PC-3 (cell line): ENCODE data around the gene PPP1R15A. TPM values are rescaled to one million over a fixed set of nuclear protein-coding genes. Genes with fewer than 3 reads are reported as not detected.

ENCODE experiments used
- ATAC-seq: fragments of 200-7000 bp; cut with Tn5 transposase; 2 replicates; pipeline ENCODE4 v1.9.1; 2020; ENCODE audit warnings: mild to moderate bottlenecking, moderate library complexity
- BruUV-seq: library from RNA; stranded (reverse); fragments of 400-500 nt; replicated peaks from 2 replicates; lab custom pipeline; 2021; lab: Mats Ljungman, UMichigan
- CTCF ChIA-PET: fragments of 300-600 bp; sonication (Branson Sonifier 250); formaldehyde crosslinking; loops from one replicate; lab custom pipeline; 2022; ENCODE audit warnings: antibody characterized with exemption; lab: Charles Lee
- POLR2A ChIA-PET: fragments of 300-600 bp; sonication (Branson Sonifier 250); formaldehyde crosslinking; loops from one replicate; lab custom pipeline; 2022; ENCODE audit warnings: antibody characterized with exemption; ENCODE audit not compliant: unreplicated experiment; lab: Charles Lee
- DNase-seq: peaks from one replicate; pipeline ENCODE4 v3.0.0-alpha.2; 2015
- H2AFZ ChIP-seq: fragments of 300-600 bp; sonication (generic); 2 replicates; pipeline ENCODE4 v1.6.0; 2016; ENCODE audit warnings: antibody characterized with exemption, low read length
- H3F3A ChIP-seq: fragments of 300-600 bp; sonication (generic); one replicate; pipeline ENCODE4 v1.6.0; 2017; ENCODE audit warnings: antibody characterized with exemption, low read length, control low read depth, mild to moderate bottlenecking; ENCODE audit not compliant: unreplicated experiment
- H3K27ac ChIP-seq: fragments of 300-600 bp; sonication (generic); 2 replicates; pipeline ENCODE4 v1.5.1; 2016; ENCODE audit warnings: mild to moderate bottlenecking, low read length
- H3K27me3 ChIP-seq: fragments of 300-600 bp; sonication (generic); 2 replicates; pipeline ENCODE4 v1.6.1; 2016; ENCODE audit warnings: low read length, mixed read lengths
- H3K36me3 ChIP-seq: fragments of 300-600 bp; sonication (generic); 2 replicates; pipeline ENCODE4 v1.6.1; 2016; ENCODE audit warnings: low read depth, mixed run types, low read length, mixed read lengths
- H3K4me1 ChIP-seq: fragments of 300-600 bp; sonication (generic); 2 replicates; pipeline ENCODE4 v1.5.1; 2016; ENCODE audit warnings: low read length; ENCODE audit not compliant: insufficient read depth
- H3K4me2 ChIP-seq: fragments of 300-600 bp; sonication (generic); 2 replicates; pipeline ENCODE4 v1.6.0; 2016; ENCODE audit warnings: low read length
- H3K4me3 ChIP-seq: fragments of 300-600 bp; sonication (generic); 2 replicates; pipeline ENCODE4 v1.5.1; 2016; ENCODE audit warnings: mild to moderate bottlenecking, low read length, mixed read lengths
- H3K79me2 ChIP-seq: fragments of 300-600 bp; sonication (generic); 2 replicates; pipeline ENCODE4 v1.6.1; 2017; ENCODE audit warnings: low read length, mixed read lengths
- H3K9ac ChIP-seq: fragments of 300-600 bp; sonication (generic); 2 replicates; pipeline ENCODE4 v1.6.0; 2016; ENCODE audit warnings: mild to moderate bottlenecking, low read length
- H3K9me2 ChIP-seq: fragments of 300-600 bp; sonication (generic); replicated peaks from 2 replicates; pipeline ENCODE4 v1.6.1; 2016; ENCODE audit warnings: mixed run types, low read length, mixed read lengths
- H3K9me3 ChIP-seq: fragments of 300-600 bp; sonication (generic); 2 replicates; pipeline ENCODE4 v1.6.1; 2016; ENCODE audit warnings: low read length, mixed read lengths
- H4K20me1 ChIP-seq: fragments of 300-600 bp; sonication (generic); 2 replicates; pipeline ENCODE4 v1.6.1; 2016; ENCODE audit warnings: low read length, mixed read lengths
- EZH2 ChIP-seq: fragments of 300-600 bp; sonication (generic); IDR thresholded peaks from one replicate; pipeline ENCODE4 v1.6.1; 2017; ENCODE audit warnings: antibody characterized with exemption, mild to moderate bottlenecking, low read length; ENCODE audit not compliant: unreplicated experiment
- EZH2phosphoT487 ChIP-seq: fragments of 300-600 bp; sonication (generic); IDR thresholded peaks from 2 replicates; pipeline ENCODE4 v1.6.1; 2018; ENCODE audit warnings: mild to moderate bottlenecking, antibody characterized with exemption, low read length, borderline replicate concordance
- intact Hi-C: fragments of 100-400 bp; cut with micrococcal nuclease; formaldehyde crosslinking; loops from 2 replicates; pipeline ENCODE4 v1.9.0; 2023
- total RNA-seq: library from RNA; depleted of rRNA; stranded (reverse); fragments of >200 nt; gene quantifications from 2 replicates; pipeline ENCODE4 v1.2.3, GENCODE V29; 2014
- TF ChIP-seq, protein P1 (sequence below): fragments of 300-600 bp; sonication (generic); conservative IDR thresholded peaks from 2 replicates; pipeline ENCODE4 v1.5.1; 2017; ENCODE audit warnings: antibody characterized with exemption, low read depth, mild to moderate bottlenecking, low read length

Gene PPP1R15A
- total RNA-seq, 1 experiment from 2014 or later, result 78.0 TPM

- H2AFZ ChIP-seq, result no peak overlapping the region
- H3K9ac ChIP-seq, result no peak overlapping the region
- ATAC-seq (no peak), DNase-seq (no peak)
- TF ChIP-seq EZH2 (no peak), EZH2phosphoT487 (no peak)
- TF ChIP-seq, protein P1, sequence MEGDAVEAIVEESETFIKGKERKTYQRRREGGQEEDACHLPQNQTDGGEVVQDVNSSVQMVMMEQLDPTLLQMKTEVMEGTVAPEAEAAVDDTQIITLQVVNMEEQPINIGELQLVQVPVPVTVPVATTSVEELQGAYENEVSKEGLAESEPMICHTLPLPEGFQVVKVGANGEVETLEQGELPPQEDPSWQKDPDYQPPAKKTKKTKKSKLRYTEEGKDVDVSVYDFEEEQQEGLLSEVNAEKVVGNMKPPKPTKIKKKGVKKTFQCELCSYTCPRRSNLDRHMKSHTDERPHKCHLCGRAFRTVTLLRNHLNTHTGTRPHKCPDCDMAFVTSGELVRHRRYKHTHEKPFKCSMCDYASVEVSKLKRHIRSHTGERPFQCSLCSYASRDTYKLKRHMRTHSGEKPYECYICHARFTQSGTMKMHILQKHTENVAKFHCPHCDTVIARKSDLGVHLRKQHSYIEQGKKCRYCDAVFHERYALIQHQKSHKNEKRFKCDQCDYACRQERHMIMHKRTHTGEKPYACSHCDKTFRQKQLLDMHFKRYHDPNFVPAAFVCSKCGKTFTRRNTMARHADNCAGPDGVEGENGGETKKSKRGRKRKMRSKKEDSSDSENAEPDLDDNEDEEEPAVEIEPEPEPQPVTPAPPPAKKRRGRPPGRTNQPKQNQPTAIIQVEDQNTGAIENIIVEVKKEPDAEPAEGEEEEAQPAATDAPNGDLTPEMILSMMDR, result no peak
- intact Hi-C loops, result no loop called here
- H3K27ac ChIP-seq, result no peak overlapping the region
- H3K4me3 ChIP-seq, result no peak overlapping the region
- H3K4me1 ChIP-seq, result peaks cover 15% of the 10 kb centered on the region
- POLR2A ChIA-PET, result interaction anchor here (0.6 kb wide), 1 partner anchor 712 kb away, joined by 4 read pairs; no protein-coding TSS in a partner anchor
- peaks cover 26% of the 10 kb centered on the region for H4K20me1 ChIP-seq
- H3K36me3 ChIP-seq, result peaks cover 26% of the 10 kb centered on the region
- no peaks in the 10 kb centered on the region for H3K27me3 ChIP-seq
- no peaks in the 10 kb centered on the region for H3K9me3 ChIP-seq
- no TSS peak for BruUV-seq
- H3F3A ChIP-seq, result peaks cover 7% of the 10 kb centered on the region
- H3K4me2 ChIP-seq, result no peak overlapping the region
- no peaks in the 10 kb centered on the region for H3K9me2 ChIP-seq
- peaks cover 34% of the 10 kb centered on the region for H3K79me2 ChIP-seq
- CTCF ChIA-PET, result no interaction called here
These were observed 5.6 kb downstream of the PPP1R15A start for GRCh38 chr19:48877855-48878195.

DNA sequence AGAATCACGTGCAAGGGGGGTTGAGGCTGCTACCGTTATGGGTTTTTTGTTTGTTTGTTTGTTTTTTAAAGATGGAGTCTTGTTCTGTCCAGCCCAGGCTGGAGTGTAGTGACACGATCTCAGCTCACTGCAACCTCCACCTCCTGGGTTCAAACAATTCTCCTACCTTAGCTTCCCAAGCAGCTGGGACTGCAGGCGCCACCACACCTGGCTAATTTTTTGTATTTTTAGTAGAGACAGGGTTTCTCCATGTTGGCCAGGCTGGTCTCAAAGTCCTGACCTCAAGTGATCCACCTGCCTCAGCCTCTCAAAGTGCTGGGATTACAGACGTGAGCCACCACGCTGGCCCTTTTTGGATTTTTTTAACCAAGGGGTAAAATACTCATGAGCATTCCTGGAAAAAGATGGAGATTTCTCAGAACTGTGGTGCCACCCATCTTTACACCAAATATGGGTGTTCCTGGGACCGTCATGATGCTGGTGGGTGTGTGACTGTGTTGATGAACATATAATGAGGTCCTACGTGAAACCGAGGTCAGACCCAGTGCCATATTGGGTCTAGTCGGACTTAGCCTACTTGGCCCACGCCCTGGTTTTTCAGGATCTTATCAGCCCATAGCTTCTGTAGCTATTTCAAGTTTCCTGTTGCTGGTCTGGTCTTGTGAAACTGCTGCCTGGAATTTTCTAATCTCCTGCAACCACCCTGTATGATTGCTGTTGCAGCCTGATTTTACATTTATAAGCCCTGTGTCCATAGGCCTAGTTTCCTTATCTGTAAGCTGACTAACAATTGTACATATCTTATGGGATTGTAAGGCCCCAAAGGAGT is 6.2 kb downstream of the PPP1R15A start:
- Histone ChIP-seq H3K79me2 (peaks cover 28% of the 10 kb centered on the region), H3K27me3 (no peaks in the 10 kb centered on the region), H2AFZ (no peak overlapping the region), H3K9ac (no peak overlapping the region), H3K36me3 (peaks cover 22% of the 10 kb centered on the region), H3K4me3 (no peak overlapping the region), H3K9me3 (no peaks in the 10 kb centered on the region), H3F3A (peaks cover 4% of the 10 kb centered on the region), H3K9me2 (no peaks in the 10 kb centered on the region), H3K27ac (no peak overlapping the region), H3K4me2 (no peak overlapping the region), H3K4me1 (peaks cover 14% of the 10 kb centered on the region), H4K20me1 (peaks cover 21% of the 10 kb centered on the region)
- intact Hi-C loops, result no loop called here
- no peak for TF ChIP-seq EZH2
- no peak for TF ChIP-seq EZH2phosphoT487
- TF ChIP-seq, protein P1, result no peak
- CTCF ChIA-PET, result no interaction called here
- no peak for DNase-seq
- no peak for ATAC-seq
- BruUV-seq, result no TSS peak
- POLR2A ChIA-PET, result interaction anchor here (0.6 to 0.7 kb wide), 3 partner anchors 84 to 861 kb away, joined by 3 to 22 read pairs (median 4); no protein-coding TSS in a partner anchor
